A549 (cell line): ENCODE results near the gene TBCA. TPM values are rescaled to one million over a fixed set of nuclear protein-coding genes. Genes with fewer than 3 reads are reported as not detected.

Source experiments
- ATAC-seq, 2 experiments: fragments of 200-7000 bp in 1 of 2; fragments of >200 bp in 1 of 2; cut with Nextera tagmentation in 1 of 2; cut with Tn5 transposase in 1 of 2; 3 replicates each; pipeline versions ENCODE4 v1.8.0 to v1.9.1; 2018 to 2020; ENCODE audit warnings: mild to moderate bottlenecking in 1 of 2, moderate library complexity in 1 of 2
- CTCF ChIA-PET: fragments of 300-600 bp; sonication (Branson Sonifier 250); formaldehyde crosslinking; extraction: SDS; loops from one replicate; lab custom pipeline; 2021; ENCODE audit warnings: antibody characterized with exemption, inconsistent platforms; lab: Yijun Ruan, JAX
- POLR2A ChIA-PET: fragments of 350-600 bp; formaldehyde crosslinking; extraction: SDS; loops from one replicate; lab custom pipeline; 2021; ENCODE audit warnings: antibody characterized with exemption, inconsistent platforms; lab: Yijun Ruan, JAX
- DNase-seq, 2 experiments: peaks; one replicate each; pipeline versions ENCODE4 v3.0.0 to v3.0.0-alpha.2; 2011 to 2016; ENCODE audit warnings: low read depth in 1 of 2, low spot score in 1 of 2
- FAIRE-seq: peaks from 2 replicates; lab custom pipeline; 2011; peaks lifted over from hg19 to GRCh38; lab: Jason Lieb, UNC
- H3K27ac ChIP-seq, 2 experiments: fragments of >200 bp; sonication (Bioruptor Twin); formaldehyde crosslinking; 3 replicates each; pipeline ENCODE4 v1.5.1; 2016 to 2017
- H3K4me1 ChIP-seq: fragments of >200 bp; sonication (Bioruptor Twin); formaldehyde crosslinking; 3 replicates; pipeline ENCODE4 v1.6.1; 2016
- H3K4me2 ChIP-seq: fragments of >200 bp; sonication (Bioruptor Twin); formaldehyde crosslinking; 3 replicates; pipeline ENCODE4 v1.6.1; 2016
- H3K4me3 ChIP-seq: fragments of >200 bp; sonication (Bioruptor Twin); formaldehyde crosslinking; 3 replicates; pipeline ENCODE4 v1.5.1; 2016
- H3K9me3 ChIP-seq: fragments of >200 bp; sonication (Bioruptor Twin); formaldehyde crosslinking; 3 replicates; pipeline ENCODE4 v1.6.1; 2016
- ATOH8 ChIP-seq: fragments of 250-450 bp; sonication (Bioruptor Pico); IDR thresholded peaks from 2 replicates; pipeline ENCODE4 v1.5.0; 2020; ENCODE audit warnings: low read depth, mild to moderate bottlenecking, moderate library complexity
- BHLHE40 ChIP-seq: IDR thresholded peaks from 2 replicates; pipeline ENCODE4 v1.6.1; 2012; ENCODE audit warnings: low read depth, low read length, inconsistent platforms
- CEBPB ChIP-seq, 2 experiments: fragments of >200 bp in 1 of 2; sonication (Bioruptor Twin) in 1 of 2; formaldehyde crosslinking in 1 of 2; IDR thresholded peaks; 2 replicates each; pipeline ENCODE4 v1.6.1; 2012 to 2016
- EHF ChIP-seq: fragments of 250-450 bp; sonication (Bioruptor Pico); IDR thresholded peaks from 2 replicates; pipeline ENCODE4 v1.5.0; 2020; ENCODE audit warnings: mild to moderate bottlenecking
- EHMT2 ChIP-seq: fragments of 200-600 bp; sonication (generic); IDR thresholded peaks from 2 replicates; pipeline ENCODE4 v1.6.1; 2016; ENCODE audit warnings: antibody characterized with exemption, low read depth, mild to moderate bottlenecking, moderate library complexity
- ESRRA ChIP-seq: fragments of 150-350 bp; IDR thresholded peaks from 2 replicates; pipeline ENCODE4 v1.6.1; 2014; ENCODE audit warnings: mild to moderate bottlenecking, low read length, borderline replicate concordance
- FOSB ChIP-seq: fragments of 250-450 bp; sonication (Bioruptor Pico); IDR thresholded peaks from 2 replicates; pipeline ENCODE4 v1.5.0; 2020; ENCODE audit warnings: mild to moderate bottlenecking, moderate library complexity
- FOXS1 ChIP-seq: fragments of 250-450 bp; sonication (Bioruptor Pico); IDR thresholded peaks from 2 replicates; pipeline ENCODE4 v1.5.0; 2020; ENCODE audit warnings: mild to moderate bottlenecking, moderate library complexity
- GATA3 ChIP-seq: IDR thresholded peaks from 2 replicates; pipeline ENCODE4 v1.6.1; 2012; ENCODE audit warnings: borderline replicate concordance
- HOXB13 ChIP-seq: fragments of 250-450 bp; sonication (Bioruptor Pico); IDR thresholded peaks from 2 replicates; pipeline ENCODE4 v1.5.0; 2020; ENCODE audit warnings: low read depth, mild to moderate bottlenecking, moderate library complexity
- JUN ChIP-seq, 2 experiments: fragments of >200 bp; sonication (Bioruptor Twin); formaldehyde crosslinking; IDR thresholded peaks; 2 replicates in 1 of 2; 3 replicates in 1 of 2; pipeline ENCODE4 v1.6.1; 2016 to 2017
- KDM1A ChIP-seq: fragments of 200-600 bp; sonication (generic); IDR thresholded peaks from 2 replicates; pipeline ENCODE4 v1.6.1; 2016; ENCODE audit warnings: low read depth, mild to moderate bottlenecking
- MAFK ChIP-seq: fragments of 450-650 bp; IDR thresholded peaks from 2 replicates; pipeline ENCODE4 v1.6.1; 2014; ENCODE audit not compliant: partially characterized antibody
- MAZ ChIP-seq: fragments of 150-350 bp; IDR thresholded peaks from 2 replicates; pipeline ENCODE4 v1.6.1; 2014; ENCODE audit warnings: antibody characterized with exemption, low read depth, low read length, borderline replicate concordance
- NPAS2 ChIP-seq: fragments of 250-450 bp; sonication (Bioruptor Pico); IDR thresholded peaks from 2 replicates; pipeline ENCODE4 v1.8.0; 2022; ENCODE audit warnings: mild to moderate bottlenecking, moderate library complexity, borderline replicate concordance
- PHF8 ChIP-seq: fragments of 200-600 bp; sonication (generic); IDR thresholded peaks from 2 replicates; pipeline ENCODE4 v1.6.1; 2016; ENCODE audit warnings: low read depth, mild to moderate bottlenecking, antibody characterized with exemption, moderate library complexity, borderline replicate concordance
- POLR2AphosphoS2 ChIP-seq: conservative IDR thresholded peaks from 2 replicates; pipeline ENCODE4 v1.6.1; 2012; ENCODE audit warnings: low read length, improper control_type of control experiment, inconsistent platforms
- RAD21 ChIP-seq, 2 experiments: fragments of >200 bp in 1 of 2; sonication (Bioruptor Twin) in 1 of 2; formaldehyde crosslinking in 1 of 2; IDR thresholded peaks in 1 of 2; conservative IDR thresholded peaks in 1 of 2; 2 replicates in 1 of 2; 3 replicates in 1 of 2; pipeline ENCODE4 v1.6.1; 2012 to 2018; ENCODE audit warnings: inconsistent platforms in 1 of 2
- RARB ChIP-seq: fragments of 250-450 bp; sonication (Bioruptor Pico); IDR thresholded peaks from 2 replicates; pipeline ENCODE4 v1.8.0; 2021; ENCODE audit warnings: mild to moderate bottlenecking, moderate library complexity
- RCOR1 ChIP-seq: fragments of 150-350 bp; IDR thresholded peaks from 2 replicates; pipeline ENCODE4 v1.6.1; 2014; ENCODE audit warnings: antibody characterized with exemption, low read length, low read depth
- SMC3 ChIP-seq: fragments of >200 bp; sonication (Bioruptor Twin); formaldehyde crosslinking; IDR thresholded peaks from 3 replicates; pipeline ENCODE4 v1.6.1; 2018; ENCODE audit warnings: inconsistent platforms
- TFCP2L1 ChIP-seq: fragments of 250-450 bp; sonication (Bioruptor Pico); IDR thresholded peaks from 2 replicates; pipeline ENCODE4 v1.5.0; 2021; ENCODE audit warnings: mild to moderate bottlenecking
- TP53 ChIP-seq: fragments of 250-450 bp; sonication (Bioruptor Pico); IDR thresholded peaks from 2 replicates; pipeline ENCODE4 v1.5.0; 2021; ENCODE audit warnings: mild to moderate bottlenecking, moderate library complexity
- ZC3H11A ChIP-seq: fragments of 450-650 bp; IDR thresholded peaks from 2 replicates; pipeline ENCODE4 v1.6.1; 2014; ENCODE audit warnings: antibody characterized with exemption, mild to moderate bottlenecking
- ZNF302 ChIP-seq: fragments of 250-450 bp; sonication (Bioruptor Pico); IDR thresholded peaks from 2 replicates; pipeline ENCODE4 v1.9.0; 2021; ENCODE audit warnings: inconsistent platforms, mild to moderate bottlenecking, moderate library complexity
- WGBS: methylation state at CpG from one replicate; pipeline ENCODE4 v1.1.6; 2017; ENCODE audit errors: missing lambda C conversion rate; 5-methylcytosine and 5-hydroxymethylcytosine counted together
- polyA plus RNA-seq, 4 experiments: library from polyadenylated mRNA; depleted of rRNA in 3 of 4; stranded (reverse); fragments of >200 nt; fragmentation: RNase III in 1 of 4; extraction: RNeasy Plus Mini Kit Qiagen cat#74134 plus additional on column Dnase treatment in 1 of 4; gene quantifications; 2 replicates in 3 of 4; 3 replicates in 1 of 4; pipeline ENCODE4 v1.2.3, GENCODE V29; 2011 to 2017
- TF ChIP-seq, protein P1 (sequence below): fragments of >200 bp; sonication (Bioruptor Twin); formaldehyde crosslinking; IDR thresholded peaks from 3 replicates; pipeline ENCODE4 v1.5.1; 2016

The TBCA gene
- polyA plus RNA-seq, 2 of the 4 experiments (the other 2 are of a cell fraction): 373 to 484 TPM

DNA sequence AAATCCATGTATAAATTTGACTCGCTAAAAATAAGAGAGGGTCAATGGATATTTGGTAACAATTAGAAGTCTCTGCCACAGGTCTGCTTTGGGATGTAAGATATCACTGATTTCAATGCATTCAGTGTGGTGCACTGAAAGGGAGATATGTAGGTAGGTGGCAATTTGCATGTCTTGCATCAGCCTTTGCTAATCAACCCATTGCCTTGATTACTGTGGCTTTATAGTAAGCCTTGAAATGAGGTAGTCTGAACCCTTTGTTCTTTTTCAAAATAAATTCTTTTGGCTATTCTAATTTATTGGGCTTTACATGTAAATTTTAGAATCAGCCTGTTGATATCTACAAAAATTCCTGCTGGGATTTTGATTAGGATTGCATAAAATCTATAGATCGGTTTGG lies 15.8 kb upstream of the TBCA start:
- ChIA-PET POLR2A (no interaction called here), CTCF (no interaction called here)
- Histone ChIP-seq H3K4me2 (no peak overlapping the region), H3K9me3 (peaks cover 10% of the 10 kb centered on the region; the same call in 1 of the 3 replicates), H3K27ac (no peak overlapping the region), H3K4me1 (no peaks in the 10 kb centered on the region), H3K4me3 (no peak overlapping the region)
- TF ChIP-seq NPAS2 (CRISPR knock-in tag) (no peak), ZNF302 (CRISPR knock-in tag) (no peak), KDM1A (no peak), TP53 (no peak), GATA3 (no peak), JUN (IDR thresholded peaks at IDR 0.05) (no peak), RCOR1 (no peak), RAD21 (conservative IDR thresholded peaks at IDR 0.05 in 1 of 2, IDR thresholded peaks at IDR 0.05 in 1 of 2) (no peak)
- TF ChIP-seq, protein P1, sequence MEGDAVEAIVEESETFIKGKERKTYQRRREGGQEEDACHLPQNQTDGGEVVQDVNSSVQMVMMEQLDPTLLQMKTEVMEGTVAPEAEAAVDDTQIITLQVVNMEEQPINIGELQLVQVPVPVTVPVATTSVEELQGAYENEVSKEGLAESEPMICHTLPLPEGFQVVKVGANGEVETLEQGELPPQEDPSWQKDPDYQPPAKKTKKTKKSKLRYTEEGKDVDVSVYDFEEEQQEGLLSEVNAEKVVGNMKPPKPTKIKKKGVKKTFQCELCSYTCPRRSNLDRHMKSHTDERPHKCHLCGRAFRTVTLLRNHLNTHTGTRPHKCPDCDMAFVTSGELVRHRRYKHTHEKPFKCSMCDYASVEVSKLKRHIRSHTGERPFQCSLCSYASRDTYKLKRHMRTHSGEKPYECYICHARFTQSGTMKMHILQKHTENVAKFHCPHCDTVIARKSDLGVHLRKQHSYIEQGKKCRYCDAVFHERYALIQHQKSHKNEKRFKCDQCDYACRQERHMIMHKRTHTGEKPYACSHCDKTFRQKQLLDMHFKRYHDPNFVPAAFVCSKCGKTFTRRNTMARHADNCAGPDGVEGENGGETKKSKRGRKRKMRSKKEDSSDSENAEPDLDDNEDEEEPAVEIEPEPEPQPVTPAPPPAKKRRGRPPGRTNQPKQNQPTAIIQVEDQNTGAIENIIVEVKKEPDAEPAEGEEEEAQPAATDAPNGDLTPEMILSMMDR: no peak
- 60% methylated on average over 2 of the region's 2 CpGs for WGBS
- DNase-seq: no peak
- no peak for FAIRE-seq
- ATAC-seq: no peak

DNA sequence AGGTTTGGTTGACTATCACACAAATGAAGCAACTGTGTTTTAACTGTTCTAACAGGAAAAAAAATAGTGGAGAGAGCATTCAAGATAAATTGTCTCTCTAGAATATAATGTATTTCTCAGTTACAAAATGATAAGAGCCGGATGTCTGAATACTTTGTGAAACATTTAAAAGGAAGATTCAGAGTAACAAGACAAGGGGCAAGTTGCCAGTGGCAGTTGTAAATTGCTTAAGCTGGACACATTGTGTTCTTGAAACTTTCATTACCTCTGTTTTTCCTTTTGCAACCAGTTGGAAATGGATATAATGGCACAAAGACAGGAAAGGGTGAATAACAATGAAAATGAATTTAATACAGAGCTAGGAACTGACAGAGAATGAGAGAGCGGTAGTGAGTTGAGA lies 15.2 kb upstream of the TBCA start:
- WGBS: 83% methylated on average over 2 of the region's 2 CpGs
- ChIA-PET CTCF (no interaction called here), POLR2A (no interaction called here)
- ATAC-seq: no peak
- Histone ChIP-seq H3K27ac (no peak overlapping the region), H3K9me3 (peaks cover 10% of the 10 kb centered on the region; the same call in 1 of the 3 replicates), H3K4me1 (no peaks in the 10 kb centered on the region), H3K4me2 (no peak overlapping the region), H3K4me3 (no peak overlapping the region)
- DNase-seq: no peak
- FAIRE-seq: no peak
- TF ChIP-seq HOXB13 (CRISPR knock-in tag): no peak
- no peak for TF ChIP-seq CEBPB (IDR thresholded peaks at IDR 0.05)
- no peak for TF ChIP-seq ESRRA
- no peak for TF ChIP-seq EHMT2
- no peak for TF ChIP-seq KDM1A
- TF ChIP-seq RCOR1: no peak
- TF ChIP-seq POLR2AphosphoS2: no peak
- TF ChIP-seq EHF (CRISPR knock-in tag): no peak
- TF ChIP-seq, protein P1: no peak
- TF ChIP-seq TFCP2L1: no peak
- no peak for TF ChIP-seq ZNF302 (CRISPR knock-in tag)
- TF ChIP-seq PHF8: no peak
- TF ChIP-seq BHLHE40: no peak
- no peak for TF ChIP-seq FOXS1 (CRISPR knock-in tag)
- no peak for TF ChIP-seq FOSB
- TF ChIP-seq NPAS2 (CRISPR knock-in tag): no peak
- TF ChIP-seq, all 56 proteins: peak for 0

GRCh38 chr5:77785229-77785628 lies 9.1 kb upstream of the TBCA start:
- Histone ChIP-seq H3K4me3 (no peak overlapping the region), H3K27ac (no peak overlapping the region), H3K4me1 (no peaks in the 10 kb centered on the region), H3K9me3 (no peaks in the 10 kb centered on the region), H3K4me2 (no peak overlapping the region)
- ChIA-PET CTCF (interaction anchor here (0.9 kb wide), 1 partner anchor 223 kb away, joined by 3 read pairs; no protein-coding TSS in a partner anchor), POLR2A (no interaction called here)
- 72% methylated on average over 12 of the region's 17 CpGs for WGBS
- no peak for ATAC-seq
- TF ChIP-seq, protein P1: no peak
- TF ChIP-seq MAZ: no peak
- TF ChIP-seq MAFK: no peak
- TF ChIP-seq ZC3H11A: no peak
- no peak for TF ChIP-seq SMC3
- no peak for TF ChIP-seq EHF (CRISPR knock-in tag)
- TF ChIP-seq RARB (CRISPR knock-in tag): no peak
- no peak for TF ChIP-seq FOXS1 (CRISPR knock-in tag)
- TF ChIP-seq ATOH8: no peak
- no peak for TF ChIP-seq ZNF302 (CRISPR knock-in tag)
- no peak for DNase-seq
- FAIRE-seq: no peak
